PC-3 (cell line): ENCODE data around the gene CHMP4B.

Experiments
- CTCF ChIP-seq: fragments of 300-600 bp; sonication (generic); conservative IDR thresholded peaks from 2 replicates; pipeline ENCODE4 v1.5.1; 2017; ENCODE audit warnings: antibody characterized with exemption, low read depth, mild to moderate bottlenecking, low read length
- EZH2 ChIP-seq: fragments of 300-600 bp; sonication (generic); IDR thresholded peaks from one replicate; pipeline ENCODE4 v1.6.1; 2017; ENCODE audit warnings: antibody characterized with exemption, mild to moderate bottlenecking, low read length; ENCODE audit not compliant: unreplicated experiment

GRCh38 chr20:33883164-33883563 is 72.0 kb downstream of the CHMP4B start:
- no peak for TF ChIP-seq CTCF
- TF ChIP-seq EZH2: no peak
